Mesenchymal stem cell (in vitro differentiated cells and primary cell): Measurements from ENCODE around the gene OLA1.

Experiments used
- DNase-seq: peaks from one replicate; pipeline ENCODE4 v3.0.0-alpha.2; 2013
- H2AFZ ChIP-seq: one replicate; pipeline ENCODE4 v1.6.1; 2013; ENCODE audit warnings: low read depth, mild to moderate bottlenecking, control low read depth, inconsistent platforms, low read length, moderate library complexity
- H2AK5ac ChIP-seq: 2 replicates; pipeline ENCODE4 v1.6.1; 2013; ENCODE audit warnings: low read length, moderate library complexity, mild to moderate bottlenecking, inconsistent platforms; ENCODE audit not compliant: severe bottlenecking
- H2BK120ac ChIP-seq: one replicate; pipeline ENCODE4 v1.6.1; 2013; ENCODE audit warnings: low read depth, mild to moderate bottlenecking, inconsistent platforms, low read length, moderate library complexity
- H2BK12ac ChIP-seq, 2 experiments: one replicate each; pipeline ENCODE4 v1.6.1; 2013; ENCODE audit warnings: inconsistent platforms in 2 of 2, low read length in 2 of 2, mild to moderate bottlenecking in 2 of 2, moderate library complexity in 2 of 2, control low read depth in 1 of 2
- H2BK15ac ChIP-seq: one replicate; pipeline ENCODE4 v1.6.1; 2013; ENCODE audit warnings: mild to moderate bottlenecking, low read depth, inconsistent platforms; ENCODE audit not compliant: poor library complexity, severe bottlenecking
- H2BK5ac ChIP-seq: 2 replicates; pipeline ENCODE4 v1.6.1; 2013; ENCODE audit warnings: low read depth, mild to moderate bottlenecking, low read length, control low read depth, inconsistent platforms; ENCODE audit not compliant: poor library complexity, severe bottlenecking
- H3K14ac ChIP-seq, 2 experiments: one replicate each; pipeline ENCODE4 v1.6.1; 2013; ENCODE audit warnings: inconsistent platforms in 2 of 2, low read length in 2 of 2, control low read depth in 1 of 2, mild to moderate bottlenecking in 1 of 2, moderate library complexity in 1 of 2
- H3K18ac ChIP-seq, 2 experiments: one replicate each; pipeline ENCODE4 v1.6.1; 2013; ENCODE audit warnings: inconsistent platforms in 2 of 2, low read length in 2 of 2, control low read depth in 1 of 2, low read depth in 1 of 2, mild to moderate bottlenecking in 1 of 2
- H3K23ac ChIP-seq, 2 experiments: one replicate each; pipeline ENCODE4 v1.6.1; 2013; ENCODE audit warnings: inconsistent platforms in 2 of 2, low read length in 2 of 2, mild to moderate bottlenecking in 2 of 2, moderate library complexity in 2 of 2, control low read depth in 1 of 2
- H3K27ac ChIP-seq: 2 replicates; pipeline ENCODE4 v1.5.1; 2013; ENCODE audit warnings: mild to moderate bottlenecking, moderate library complexity, low read length, control low read depth, inconsistent platforms; ENCODE audit not compliant: poor library complexity, severe bottlenecking
- H3K27me3 ChIP-seq, 2 experiments: 2 replicates each; pipeline versions ENCODE4 v1.6.1 to v1.7.0; 2013; ENCODE audit warnings: low read length in 2 of 2, mild to moderate bottlenecking in 2 of 2, moderate library complexity in 2 of 2, control low read depth in 1 of 2, inconsistent platforms in 1 of 2; ENCODE audit not compliant: control insufficient read depth in 1 of 2, insufficient read depth in 1 of 2
- H3K36me3 ChIP-seq, 2 experiments: 2 replicates each; pipeline versions ENCODE4 v1.6.1 to v1.7.0; 2013; ENCODE audit warnings: low read length in 2 of 2, control low read depth in 1 of 2, inconsistent platforms in 1 of 2, low read depth in 1 of 2, mild to moderate bottlenecking in 1 of 2; ENCODE audit not compliant: insufficient read depth in 2 of 2, control insufficient read depth in 1 of 2
- H3K4ac ChIP-seq, 2 experiments: one replicate each; pipeline ENCODE4 v1.6.1; 2013; ENCODE audit warnings: inconsistent platforms in 2 of 2, low read length in 2 of 2, mild to moderate bottlenecking in 2 of 2, moderate library complexity in 2 of 2, control low read depth in 1 of 2, low read depth in 1 of 2
- H3K4me1 ChIP-seq: 2 replicates; pipeline ENCODE4 v1.6.1; 2013; ENCODE audit warnings: low read depth, low read length, control low read depth; ENCODE audit not compliant: control insufficient read depth, insufficient read depth
- H3K4me2 ChIP-seq: 2 replicates; pipeline ENCODE4 v1.6.1; 2013; ENCODE audit warnings: low read length, mild to moderate bottlenecking, inconsistent platforms; ENCODE audit not compliant: poor library complexity, severe bottlenecking
- H3K4me3 ChIP-seq, 2 experiments: 2 replicates each; pipeline versions ENCODE4 v1.5.1 to v1.7.0; 2013; ENCODE audit warnings: low read length in 2 of 2, mild to moderate bottlenecking in 2 of 2, control low read depth in 1 of 2, low read depth in 1 of 2; ENCODE audit not compliant: insufficient read depth in 1 of 2
- H3K79me1 ChIP-seq: replicated peaks from 2 replicates; pipeline ENCODE4 v1.6.1; 2013; ENCODE audit warnings: mild to moderate bottlenecking, control low read depth, low read length, inconsistent platforms; ENCODE audit not compliant: poor library complexity, severe bottlenecking
- H3K9ac ChIP-seq: 2 replicates; pipeline ENCODE4 v1.7.0; 2013; ENCODE audit warnings: mild to moderate bottlenecking, low read length, moderate library complexity
- H3K9me3 ChIP-seq: 2 replicates; pipeline ENCODE4 v1.7.0; 2013; ENCODE audit warnings: mild to moderate bottlenecking, low read length; ENCODE audit not compliant: control insufficient read depth
- H4K8ac ChIP-seq: one replicate; pipeline ENCODE4 v1.6.1; 2013; ENCODE audit warnings: inconsistent platforms, mild to moderate bottlenecking, low read length, moderate library complexity
- H4K91ac ChIP-seq: one replicate; pipeline ENCODE4 v1.6.1; 2013; ENCODE audit warnings: mild to moderate bottlenecking, low read length, inconsistent platforms
- WGBS: methylation state at CpG from one replicate; pipeline ENCODE4 v1.1.7; 2013; ENCODE audit warnings: mixed read lengths; 5-methylcytosine and 5-hydroxymethylcytosine counted together

The OLA1 gene

DNA sequence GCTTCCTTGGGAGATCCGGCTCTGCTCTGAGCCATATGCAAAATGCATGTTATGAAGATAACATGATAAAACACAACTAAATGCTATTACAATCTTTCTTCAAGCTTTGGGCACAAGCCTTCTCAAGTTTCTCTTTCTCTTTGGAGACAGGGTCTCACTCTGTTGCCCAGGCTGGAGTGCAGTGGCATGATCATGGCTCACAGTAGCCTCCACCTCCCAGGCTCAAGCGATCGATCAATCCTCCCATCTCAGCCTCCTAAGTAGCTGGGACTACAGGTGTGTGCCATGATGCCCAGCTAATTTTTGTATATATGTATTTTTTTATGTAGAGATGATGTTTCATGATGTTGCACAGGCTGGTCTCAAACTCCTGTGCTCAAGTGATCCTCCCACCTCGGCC lies 175.5 kb downstream of the OLA1 start:
- H3K9me3 ChIP-seq: no peaks in the 10 kb centered on the region
- no peak overlapping the region for H3K14ac ChIP-seq
- H2BK120ac ChIP-seq: no peak overlapping the region
- no peak overlapping the region for H3K4me3 ChIP-seq
- no peak overlapping the region for H2AFZ ChIP-seq
- 100% methylated on average over 4 of the region's 4 CpGs for WGBS
- H2BK12ac ChIP-seq: no peak overlapping the region
- no peak overlapping the region for H3K9ac ChIP-seq
- H3K18ac ChIP-seq: no peak overlapping the region
- H3K4ac ChIP-seq: no peak overlapping the region
- H3K4me1 ChIP-seq: no peaks in the 10 kb centered on the region
- H3K36me3 ChIP-seq: peaks cover 5 to 34% of the 10 kb centered on the region in 2 experiments
- no peak overlapping the region for H4K91ac ChIP-seq
- H3K27me3 ChIP-seq: no peaks in the 10 kb centered on the region
- H3K4me2 ChIP-seq: no peak overlapping the region
- no peak overlapping the region for H2BK15ac ChIP-seq
- H2AK5ac ChIP-seq: no peak overlapping the region
- H4K8ac ChIP-seq: no peak overlapping the region
- no peak overlapping the region for H3K23ac ChIP-seq
- no peak for DNase-seq
- no peaks in the 10 kb centered on the region for H3K79me1 ChIP-seq
- H3K27ac ChIP-seq: no peak overlapping the region
- H2BK5ac ChIP-seq: no peak overlapping the region

DNA sequence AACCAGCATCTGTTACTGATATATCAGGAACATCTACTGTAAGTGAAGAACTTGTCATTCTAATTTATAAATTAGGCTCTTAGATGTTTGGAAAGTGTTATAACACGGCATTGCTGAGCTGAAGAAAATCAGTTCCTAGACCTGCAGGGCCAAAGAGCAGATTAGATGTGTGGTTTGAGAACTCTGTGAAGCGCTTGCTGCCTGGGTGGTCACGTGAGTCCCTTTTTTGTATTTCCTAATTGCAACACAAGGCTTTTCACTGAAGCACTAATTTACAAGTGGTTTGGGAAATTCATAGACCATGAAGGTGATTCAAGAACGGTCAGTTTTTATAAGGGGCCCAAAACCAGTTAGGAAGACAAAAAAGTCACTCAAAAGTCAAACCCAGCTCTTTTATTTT lies 176.3 kb downstream of the OLA1 start:
- WGBS: 80% methylated on average over 3 of the region's 4 CpGs
- Histone ChIP-seq H2AFZ (no peak overlapping the region), H2BK5ac (no peak overlapping the region), H3K18ac (no peak overlapping the region), H3K23ac (no peak overlapping the region), H3K4me2 (no peak overlapping the region), H3K4me1 (no peaks in the 10 kb centered on the region), H2BK120ac (no peak overlapping the region), H3K4ac (no peak overlapping the region), H3K9me3 (no peaks in the 10 kb centered on the region), H4K8ac (no peak overlapping the region), H2AK5ac (no peak overlapping the region), H3K14ac (no peak overlapping the region), H4K91ac (no peak overlapping the region), H2BK15ac (no peak overlapping the region), H3K4me3 (no peak overlapping the region), H3K27ac (no peak overlapping the region), H2BK12ac (no peak overlapping the region), H3K9ac (no peak overlapping the region), H3K36me3 (peaks cover 5 to 34% of the 10 kb centered on the region in 2 experiments), H3K79me1 (no peaks in the 10 kb centered on the region), H3K27me3 (no peaks in the 10 kb centered on the region)
- no peak for DNase-seq

DNA sequence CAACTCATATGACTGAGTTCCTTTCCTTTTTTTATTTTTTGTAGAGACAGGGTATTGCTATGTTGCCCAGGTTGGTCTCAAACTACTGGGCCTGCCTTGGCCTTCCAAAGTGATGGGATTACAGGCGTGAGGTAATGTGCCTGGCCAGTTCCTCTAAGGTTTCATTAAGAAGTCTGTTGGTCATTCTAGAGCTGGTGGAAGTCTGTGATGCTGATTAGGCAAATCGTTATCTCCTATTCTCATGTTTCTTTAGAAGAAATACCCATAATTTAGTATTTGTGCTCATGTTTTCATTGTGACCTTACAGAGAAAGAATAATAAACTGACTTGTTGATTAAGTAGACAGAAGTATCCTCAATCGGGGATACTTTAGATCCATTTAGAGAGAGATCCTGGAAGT lies 177.0 kb downstream of the OLA1 start:
- H3K36me3 ChIP-seq: peaks cover 5 to 33% of the 10 kb centered on the region in 2 experiments
- no peak overlapping the region for H2BK5ac ChIP-seq
- H3K79me1 ChIP-seq: no peaks in the 10 kb centered on the region
- H3K4me1 ChIP-seq: no peaks in the 10 kb centered on the region
- no peak overlapping the region for H3K4me2 ChIP-seq
- no peak overlapping the region for H4K91ac ChIP-seq
- no peak overlapping the region for H3K27ac ChIP-seq
- H3K23ac ChIP-seq: no peak overlapping the region
- no peak for DNase-seq
- no peak overlapping the region for H2AK5ac ChIP-seq
- no peak overlapping the region for H3K18ac ChIP-seq
- H2AFZ ChIP-seq: no peak overlapping the region
- H2BK15ac ChIP-seq: no peak overlapping the region
- no peak overlapping the region for H3K14ac ChIP-seq
- no peak overlapping the region for H2BK120ac ChIP-seq
- H3K27me3 ChIP-seq: no peaks in the 10 kb centered on the region
- no peaks in the 10 kb centered on the region for H3K9me3 ChIP-seq
- H3K4ac ChIP-seq: no peak overlapping the region
- 100% methylated on average over 1 of the region's 3 CpGs for WGBS
- H4K8ac ChIP-seq: no peak overlapping the region
- no peak overlapping the region for H2BK12ac ChIP-seq
- no peak overlapping the region for H3K4me3 ChIP-seq
- no peak overlapping the region for H3K9ac ChIP-seq

DNA sequence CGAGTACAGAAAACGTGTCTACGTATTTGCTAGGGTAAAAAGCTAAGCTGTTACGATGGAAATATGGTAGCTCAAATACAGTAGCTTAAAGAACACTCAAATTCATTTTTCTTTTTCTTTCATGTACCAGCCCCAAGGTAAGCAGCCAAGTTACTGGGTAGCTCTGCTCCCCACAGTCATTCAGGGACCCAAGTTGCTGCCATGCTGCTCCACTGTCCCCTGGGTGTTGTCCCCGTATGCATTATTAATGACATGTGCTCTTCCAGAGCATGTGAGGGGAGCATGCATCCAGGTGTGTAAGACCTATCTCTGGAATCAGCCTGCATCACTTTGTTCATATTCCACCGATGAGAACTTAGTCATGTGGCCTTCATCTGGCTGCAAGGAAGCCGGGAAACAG lies 178.1 kb downstream of the OLA1 start:
- Histone ChIP-seq H2BK15ac (no peak overlapping the region), H3K18ac (no peak overlapping the region), H3K4ac (no peak overlapping the region), H3K27ac (no peak overlapping the region), H3K27me3 (no peaks in the 10 kb centered on the region), H2BK120ac (no peak overlapping the region), H3K14ac (no peak overlapping the region), H2AFZ (no peak overlapping the region), H4K8ac (no peak overlapping the region), H4K91ac (no peak overlapping the region), H3K9ac (no peak overlapping the region), H3K4me2 (no peak overlapping the region), H3K9me3 (no peaks in the 10 kb centered on the region), H2BK12ac (no peak overlapping the region), H3K23ac (no peak overlapping the region), H3K79me1 (no peaks in the 10 kb centered on the region), H3K4me1 (no peaks in the 10 kb centered on the region), H3K36me3 (peaks cover 5 to 25% of the 10 kb centered on the region in 2 experiments), H3K4me3 (no peak overlapping the region), H2AK5ac (no peak overlapping the region), H2BK5ac (no peak overlapping the region)
- WGBS: 99% methylated on average over 7 of the region's 7 CpGs
- no peak for DNase-seq
